Ishikawa (cell line): Measurements from ENCODE around the gene PODN.

Experiments used
- CEBPB ChIP-seq: IDR thresholded peaks from 2 replicates; pipeline ENCODE4 v1.6.1; 2012
- EGR1 ChIP-seq: IDR thresholded peaks from 2 replicates; pipeline ENCODE4 v1.6.1; 2012
- EP300 ChIP-seq: IDR thresholded peaks from 2 replicates; pipeline ENCODE4 v1.6.1; 2012; ENCODE audit warnings: borderline replicate concordance
- FOXM1 ChIP-seq: IDR thresholded peaks from 2 replicates; pipeline ENCODE4 v1.6.1; 2012; ENCODE audit warnings: low read depth, borderline replicate concordance
- TEAD4 ChIP-seq: IDR thresholded peaks from 2 replicates; pipeline ENCODE4 v1.6.1; 2012
- YY1 ChIP-seq: IDR thresholded peaks from 2 replicates; pipeline ENCODE4 v1.6.1; 2012; ENCODE audit warnings: low read depth
- ZBTB7A ChIP-seq: IDR thresholded peaks from 2 replicates; pipeline ENCODE4 v1.6.1; 2012; ENCODE audit warnings: low read depth
- TF ChIP-seq, protein P1 (sequence below): IDR thresholded peaks from 2 replicates; pipeline ENCODE4 v1.6.1; 2012
- TF ChIP-seq, protein P2 (sequence below): IDR thresholded peaks from 2 replicates; pipeline ENCODE4 v1.6.1; 2012
- TF ChIP-seq, protein P3 (sequence below): IDR thresholded peaks from 2 replicates; pipeline ENCODE4 v1.6.1; 2012; ENCODE audit warnings: low read depth, mild to moderate bottlenecking

DNA sequence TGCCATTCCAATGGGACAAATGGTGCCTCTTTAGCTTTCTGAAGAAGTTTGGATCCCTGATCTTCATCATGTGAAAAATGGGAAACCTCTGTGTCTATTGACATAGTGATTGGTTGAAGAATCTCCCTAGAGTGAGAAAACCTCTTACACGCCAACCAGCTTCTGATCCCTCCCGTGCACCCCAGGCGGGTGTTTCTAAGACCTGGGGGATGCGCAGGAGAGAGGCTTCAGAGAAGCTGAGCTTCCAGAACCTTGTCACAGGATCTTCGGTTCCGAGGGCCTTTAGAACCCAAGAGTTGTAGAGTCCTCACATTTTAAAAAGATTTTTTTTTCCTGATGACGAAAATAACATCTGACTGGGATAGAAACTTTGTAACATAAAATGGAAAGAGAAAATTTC lies 11.3 kb downstream of the PODN start:
- TF ChIP-seq EGR1 = no peak
- no peak for TF ChIP-seq EP300
- no peak for TF ChIP-seq FOXM1
- TF ChIP-seq, protein P1, sequence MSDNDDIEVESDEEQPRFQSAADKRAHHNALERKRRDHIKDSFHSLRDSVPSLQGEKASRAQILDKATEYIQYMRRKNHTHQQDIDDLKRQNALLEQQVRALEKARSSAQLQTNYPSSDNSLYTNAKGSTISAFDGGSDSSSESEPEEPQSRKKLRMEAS = no peak
- TF ChIP-seq YY1 = no peak
- no peak for TF ChIP-seq TEAD4
- TF ChIP-seq, protein P2, sequence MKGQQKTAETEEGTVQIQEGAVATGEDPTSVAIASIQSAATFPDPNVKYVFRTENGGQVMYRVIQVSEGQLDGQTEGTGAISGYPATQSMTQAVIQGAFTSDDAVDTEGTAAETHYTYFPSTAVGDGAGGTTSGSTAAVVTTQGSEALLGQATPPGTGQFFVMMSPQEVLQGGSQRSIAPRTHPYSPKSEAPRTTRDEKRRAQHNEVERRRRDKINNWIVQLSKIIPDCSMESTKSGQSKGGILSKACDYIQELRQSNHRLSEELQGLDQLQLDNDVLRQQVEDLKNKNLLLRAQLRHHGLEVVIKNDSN = no peak
- TF ChIP-seq ZBTB7A = no peak
- no peak for TF ChIP-seq CEBPB
- TF ChIP-seq, protein P3, sequence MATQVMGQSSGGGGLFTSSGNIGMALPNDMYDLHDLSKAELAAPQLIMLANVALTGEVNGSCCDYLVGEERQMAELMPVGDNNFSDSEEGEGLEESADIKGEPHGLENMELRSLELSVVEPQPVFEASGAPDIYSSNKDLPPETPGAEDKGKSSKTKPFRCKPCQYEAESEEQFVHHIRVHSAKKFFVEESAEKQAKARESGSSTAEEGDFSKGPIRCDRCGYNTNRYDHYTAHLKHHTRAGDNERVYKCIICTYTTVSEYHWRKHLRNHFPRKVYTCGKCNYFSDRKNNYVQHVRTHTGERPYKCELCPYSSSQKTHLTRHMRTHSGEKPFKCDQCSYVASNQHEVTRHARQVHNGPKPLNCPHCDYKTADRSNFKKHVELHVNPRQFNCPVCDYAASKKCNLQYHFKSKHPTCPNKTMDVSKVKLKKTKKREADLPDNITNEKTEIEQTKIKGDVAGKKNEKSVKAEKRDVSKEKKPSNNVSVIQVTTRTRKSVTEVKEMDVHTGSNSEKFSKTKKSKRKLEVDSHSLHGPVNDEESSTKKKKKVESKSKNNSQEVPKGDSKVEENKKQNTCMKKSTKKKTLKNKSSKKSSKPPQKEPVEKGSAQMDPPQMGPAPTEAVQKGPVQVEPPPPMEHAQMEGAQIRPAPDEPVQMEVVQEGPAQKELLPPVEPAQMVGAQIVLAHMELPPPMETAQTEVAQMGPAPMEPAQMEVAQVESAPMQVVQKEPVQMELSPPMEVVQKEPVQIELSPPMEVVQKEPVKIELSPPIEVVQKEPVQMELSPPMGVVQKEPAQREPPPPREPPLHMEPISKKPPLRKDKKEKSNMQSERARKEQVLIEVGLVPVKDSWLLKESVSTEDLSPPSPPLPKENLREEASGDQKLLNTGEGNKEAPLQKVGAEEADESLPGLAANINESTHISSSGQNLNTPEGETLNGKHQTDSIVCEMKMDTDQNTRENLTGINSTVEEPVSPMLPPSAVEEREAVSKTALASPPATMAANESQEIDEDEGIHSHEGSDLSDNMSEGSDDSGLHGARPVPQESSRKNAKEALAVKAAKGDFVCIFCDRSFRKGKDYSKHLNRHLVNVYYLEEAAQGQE = no peak
